HTERT RPE-1 (cell line): ENCODE data around the gene TMEM255B.
"Not testable (repeated sequence)": the region's sequence is repeated elsewhere in the genome, so short reads cannot be mapped to it uniquely, and the experiment has no call there.

Experiments
- in situ Hi-C: fragments of 300-500 bp; cut with MboI; formaldehyde crosslinking; loops from 4 replicates; pipeline ENCODE4 v1.14.3; 2020; ENCODE audit warnings: low sequenced_read_pairs

The TMEM255B gene

GRCh38 chr13:113815151-113816058, 56.4 kb downstream of the TMEM255B start:
- in situ Hi-C loops, result no loop called here

GRCh38 chr13:113816254-113816929, 57.4 kb downstream of the TMEM255B start:
- in situ Hi-C loops, result no loop called here

DNA sequence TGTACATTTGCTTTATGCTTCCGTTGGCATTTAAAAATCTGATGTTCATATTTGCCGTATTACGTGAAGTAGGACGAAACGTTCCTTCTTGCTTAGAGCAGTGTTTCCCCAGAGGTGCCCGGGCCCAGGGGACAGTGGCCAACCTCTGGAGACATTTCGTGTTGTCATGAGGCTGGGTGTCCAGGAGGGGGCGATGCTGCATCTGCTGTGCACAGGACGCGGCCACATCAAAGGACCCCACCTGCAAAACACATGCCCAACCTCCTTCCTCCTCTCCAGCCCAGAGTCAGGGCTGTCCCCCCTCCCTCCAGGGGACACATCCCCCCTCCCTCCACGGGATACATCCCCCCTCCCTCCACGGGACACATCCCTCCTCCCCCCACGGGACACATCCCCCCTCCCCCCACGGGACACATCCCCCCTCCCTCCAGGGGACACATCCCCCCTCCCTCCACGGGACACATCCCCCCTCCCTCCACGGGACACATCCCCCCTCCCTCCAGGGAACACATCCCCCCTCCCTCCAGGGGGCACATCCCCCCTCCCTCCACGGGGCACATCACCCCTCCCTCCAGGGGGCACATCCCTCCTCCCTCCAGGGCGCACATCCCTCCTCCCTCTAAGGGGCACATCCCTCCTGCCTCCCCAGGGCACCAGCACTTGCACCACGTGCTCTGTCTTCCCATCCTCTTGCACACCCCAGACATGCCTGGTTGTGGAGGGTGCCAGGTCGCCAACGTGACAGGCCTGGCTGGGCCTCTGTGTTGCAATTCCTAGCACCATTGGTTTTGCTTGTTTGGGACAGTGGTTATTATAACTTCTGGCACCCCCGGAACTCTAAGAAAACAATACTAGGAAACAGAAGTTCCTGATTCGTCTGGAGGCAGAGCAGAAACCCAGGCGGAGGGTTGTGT, 58.2 kb downstream of the TMEM255B start:
- in situ Hi-C loops, result no loop called here

- in situ Hi-C loops, result no loop called here
Measured at GRCh38 chr13:113817860-113818691, 59.0 kb downstream of the TMEM255B start.

- in situ Hi-C loops, result no loop called here
Measured at GRCh38 chr13:113818700-113819295, 59.8 kb downstream of the TMEM255B start.

- in situ Hi-C loops, result no loop called here
Measured at GRCh38 chr13:113819341-113819730, 60.3 kb downstream of the TMEM255B start.

DNA sequence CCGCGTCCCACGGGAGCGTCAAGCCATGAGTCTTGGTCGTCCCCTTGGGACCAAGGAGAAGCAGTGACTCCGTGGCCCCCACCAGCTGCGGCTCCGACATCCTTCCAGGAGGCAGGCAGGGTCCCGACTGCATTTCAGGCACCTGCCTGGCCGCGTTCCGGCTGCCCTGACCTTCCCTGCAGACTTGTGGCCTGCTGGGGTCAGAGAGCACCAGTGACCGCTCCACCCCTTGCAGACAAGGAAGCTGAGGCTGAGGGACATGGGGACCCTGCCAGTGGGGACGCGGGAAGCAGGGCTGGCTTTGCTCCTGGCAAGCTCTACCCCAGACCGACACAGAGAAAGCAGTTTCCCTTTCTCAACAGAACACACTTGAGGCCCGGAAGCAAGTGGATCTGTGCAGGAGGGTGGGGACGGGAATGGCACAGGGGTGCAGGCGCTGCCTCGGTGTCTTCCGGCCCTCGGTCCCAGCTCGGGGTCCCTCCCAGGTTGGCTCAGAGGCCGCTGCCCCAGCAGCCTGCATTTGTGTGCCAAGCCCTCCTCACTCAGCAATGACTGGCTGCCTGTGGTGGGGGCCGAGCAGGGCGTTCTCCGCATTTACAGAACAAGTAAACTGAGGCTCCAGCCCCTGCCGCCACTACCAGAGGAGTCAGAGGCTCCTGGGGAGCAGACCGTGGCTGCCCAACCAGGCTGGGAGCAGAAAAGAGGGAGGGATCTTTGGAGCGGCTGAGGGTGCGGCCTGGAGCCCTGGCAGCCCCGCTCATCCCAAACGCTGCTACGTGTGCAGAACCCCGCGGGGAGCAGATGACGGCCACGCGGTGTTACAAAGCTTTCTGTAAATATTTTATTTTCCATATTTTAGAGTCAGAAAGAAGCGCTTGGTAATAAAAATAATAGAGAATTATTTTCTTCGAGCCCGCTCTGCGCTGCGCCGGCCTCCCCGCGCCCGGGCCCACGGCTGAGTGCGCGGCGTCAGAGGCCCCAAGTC, 61.0 kb downstream of the TMEM255B start:
- in situ Hi-C loops, result no loop called here

DNA sequence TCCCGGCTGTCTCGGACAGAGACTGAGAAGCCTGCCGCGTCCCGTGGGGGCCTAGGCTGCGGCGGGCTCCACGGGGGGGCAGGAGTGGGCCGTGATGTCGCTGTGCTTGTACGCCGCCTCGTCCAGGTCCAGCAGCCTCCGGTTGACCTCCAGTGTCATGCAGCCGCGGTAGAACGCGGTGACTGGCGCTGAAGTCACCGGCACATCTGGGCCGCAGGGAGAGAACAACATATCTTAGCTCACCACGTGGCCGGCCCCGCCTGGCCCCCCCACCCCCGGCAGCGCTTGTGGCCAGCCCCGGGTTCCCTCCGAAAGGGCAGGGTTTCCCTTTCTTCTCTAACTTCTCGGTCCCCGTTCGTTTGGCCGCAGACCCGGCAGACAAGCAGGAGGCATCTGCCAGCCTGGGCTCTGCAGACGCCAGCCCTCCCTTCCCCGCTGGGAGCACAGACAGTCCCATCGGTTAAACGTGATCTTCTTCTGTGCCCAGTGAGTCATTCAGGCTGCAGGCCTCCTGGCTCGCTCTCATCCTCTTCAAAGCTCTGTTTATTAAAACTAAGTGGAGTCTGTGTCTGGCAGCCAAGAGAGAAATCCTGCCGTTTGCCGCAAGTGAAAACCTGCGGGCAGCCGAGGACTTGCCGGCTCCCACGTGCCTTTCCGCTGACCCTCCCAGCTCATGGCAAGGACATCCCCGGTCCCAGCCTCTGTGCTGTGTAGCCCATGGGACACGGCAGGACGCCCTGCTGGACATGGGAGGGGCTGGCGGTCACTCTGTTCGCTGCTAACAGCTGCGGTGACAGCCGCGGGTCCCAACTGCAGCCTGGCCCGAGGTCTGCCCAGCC, 62.0 kb downstream of the TMEM255B start:
- in situ Hi-C loops, result no loop called here

- in situ Hi-C loops, result no loop called here
Measured at GRCh38 chr13:113821847-113822246, 62.8 kb downstream of the TMEM255B start.

DNA sequence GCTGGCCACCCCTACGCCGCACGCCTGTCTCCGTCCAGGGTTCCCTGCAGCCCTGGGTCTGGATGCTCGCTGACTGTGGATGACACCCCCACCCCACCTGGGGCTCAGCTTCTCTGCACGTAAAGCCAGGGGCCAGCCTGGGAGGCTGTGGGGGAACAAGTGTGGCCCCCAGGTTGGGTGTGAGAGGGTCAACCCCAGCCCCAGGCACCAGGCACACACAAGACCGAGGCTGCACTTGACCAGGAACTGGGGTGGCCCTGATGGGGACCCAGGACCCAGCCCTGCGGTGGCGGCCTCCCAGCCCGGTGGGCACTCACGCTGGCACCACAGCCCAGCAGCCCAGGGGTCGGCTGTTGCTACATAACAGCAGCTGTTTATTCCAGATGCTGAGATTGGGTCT, 63.2 kb downstream of the TMEM255B start:
- in situ Hi-C loops, result no loop called here

GRCh38 chr13:113822956-113823744, 64.1 kb downstream of the TMEM255B start:
- in situ Hi-C loops, result no loop called here

GRCh38 chr13:113823771-113824170, 64.7 kb downstream of the TMEM255B start:
- in situ Hi-C loops, result no loop called here

GRCh38 chr13:113825841-113826240, 66.8 kb downstream of the TMEM255B start:
- in situ Hi-C loops, result no loop called here

DNA sequence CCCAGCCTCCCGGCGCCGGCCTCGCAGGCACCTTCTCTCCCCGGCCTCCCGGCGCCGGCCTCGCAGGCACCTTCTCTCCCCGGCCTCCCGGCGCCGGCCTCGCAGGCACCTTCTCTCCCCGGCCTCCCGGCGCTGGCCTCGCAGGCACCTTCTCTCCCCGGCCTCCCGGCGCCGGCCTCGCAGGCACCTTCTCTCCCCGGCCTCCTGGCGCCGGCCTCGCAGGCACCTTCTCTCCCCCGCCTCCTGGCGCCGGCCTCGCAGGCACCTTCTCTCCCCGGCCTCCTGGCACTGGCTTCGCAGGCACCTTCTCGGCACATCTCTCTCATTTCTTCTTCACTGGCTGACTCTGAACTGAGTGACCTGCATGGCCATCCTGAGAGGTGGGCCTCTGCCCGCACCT, 67.4 kb downstream of the TMEM255B start:
- in situ Hi-C loops, result not testable (repeated sequence)

DNA sequence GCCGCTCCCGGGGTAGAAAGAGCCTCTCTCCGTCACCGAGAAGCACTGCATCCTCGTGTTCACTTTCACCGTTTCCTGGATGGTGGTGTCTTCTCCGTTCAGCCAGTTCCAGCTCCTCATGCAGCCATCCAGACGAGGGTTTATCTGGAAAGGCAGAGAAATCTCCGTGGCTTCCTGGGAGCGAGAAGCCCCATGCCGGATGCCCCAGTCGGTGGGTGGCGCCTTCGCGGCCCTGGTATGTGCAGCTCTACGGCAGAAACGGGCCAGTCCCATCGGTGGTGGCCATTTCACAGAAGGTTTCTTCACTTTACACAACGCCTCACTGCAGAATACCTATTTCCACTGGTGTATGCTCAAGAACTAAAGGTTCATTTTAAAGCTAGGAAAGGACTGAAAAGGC, 68.0 kb downstream of the TMEM255B start:
- in situ Hi-C loops, result no loop called here

DNA sequence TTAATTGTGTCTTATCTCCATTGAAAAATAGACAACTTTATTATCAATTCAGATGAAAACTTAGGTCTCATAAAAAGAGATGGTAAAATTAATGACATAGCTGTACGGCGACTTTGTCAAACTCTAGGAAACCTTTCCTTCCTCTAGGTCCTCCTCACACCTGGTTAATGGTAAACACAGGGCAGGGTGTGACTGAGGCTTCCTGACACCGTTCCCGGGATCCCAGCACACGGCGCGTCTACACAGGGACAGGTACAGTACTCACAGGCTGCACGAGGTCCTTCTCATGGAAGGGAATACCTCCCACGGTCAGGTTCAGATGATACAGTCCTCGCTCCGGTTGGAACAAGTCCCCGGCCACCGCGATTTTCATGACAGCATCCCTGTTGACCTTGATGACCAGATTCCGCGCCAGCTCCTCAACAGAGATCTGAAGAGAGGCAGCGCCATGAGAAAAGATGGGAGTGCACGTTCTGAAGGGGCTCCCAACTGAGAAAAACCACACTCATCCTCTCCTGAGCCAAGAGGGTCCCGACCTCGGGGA, 69.3 kb downstream of the TMEM255B start:
- in situ Hi-C loops, result no loop called here
